HG03039 (cell line): ENCODE data around the gene TRAF2.
"Not testable (repeated sequence)": the region's sequence is repeated elsewhere in the genome, so short reads cannot be mapped to it uniquely, and the experiment has no call there.

Experiments used
- ATAC-seq: cut with Tn5 transposase; IDR thresholded peaks from one replicate; pipeline ENCODE4 v1.9.1; 2021; ENCODE audit warnings: mild to moderate bottlenecking, moderate library complexity; ENCODE audit not compliant: unreplicated experiment

TRAF2 gene

DNA sequence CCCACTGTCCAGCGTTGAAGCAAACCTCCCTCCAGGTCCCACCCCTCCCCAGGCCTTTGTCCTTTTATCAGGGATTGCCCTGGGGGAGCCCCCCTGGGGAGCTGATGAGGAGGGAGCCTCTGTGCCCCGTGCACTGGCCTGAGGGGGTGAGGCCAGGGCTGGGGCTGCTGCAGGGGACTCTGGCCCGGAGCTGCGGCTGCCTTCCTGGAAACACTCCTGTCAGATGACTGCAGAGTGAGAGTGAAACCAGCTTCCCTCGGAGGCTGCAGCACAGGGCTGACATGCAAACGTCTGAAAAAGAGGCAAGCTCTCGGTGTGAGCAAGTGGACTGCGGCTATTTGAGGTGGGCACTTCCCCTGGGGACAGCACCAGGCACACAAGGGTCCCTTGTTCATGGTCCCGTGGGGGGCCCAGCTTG is 4.6 kb upstream of the TRAF2 start:
- ATAC-seq = no peak

DNA sequence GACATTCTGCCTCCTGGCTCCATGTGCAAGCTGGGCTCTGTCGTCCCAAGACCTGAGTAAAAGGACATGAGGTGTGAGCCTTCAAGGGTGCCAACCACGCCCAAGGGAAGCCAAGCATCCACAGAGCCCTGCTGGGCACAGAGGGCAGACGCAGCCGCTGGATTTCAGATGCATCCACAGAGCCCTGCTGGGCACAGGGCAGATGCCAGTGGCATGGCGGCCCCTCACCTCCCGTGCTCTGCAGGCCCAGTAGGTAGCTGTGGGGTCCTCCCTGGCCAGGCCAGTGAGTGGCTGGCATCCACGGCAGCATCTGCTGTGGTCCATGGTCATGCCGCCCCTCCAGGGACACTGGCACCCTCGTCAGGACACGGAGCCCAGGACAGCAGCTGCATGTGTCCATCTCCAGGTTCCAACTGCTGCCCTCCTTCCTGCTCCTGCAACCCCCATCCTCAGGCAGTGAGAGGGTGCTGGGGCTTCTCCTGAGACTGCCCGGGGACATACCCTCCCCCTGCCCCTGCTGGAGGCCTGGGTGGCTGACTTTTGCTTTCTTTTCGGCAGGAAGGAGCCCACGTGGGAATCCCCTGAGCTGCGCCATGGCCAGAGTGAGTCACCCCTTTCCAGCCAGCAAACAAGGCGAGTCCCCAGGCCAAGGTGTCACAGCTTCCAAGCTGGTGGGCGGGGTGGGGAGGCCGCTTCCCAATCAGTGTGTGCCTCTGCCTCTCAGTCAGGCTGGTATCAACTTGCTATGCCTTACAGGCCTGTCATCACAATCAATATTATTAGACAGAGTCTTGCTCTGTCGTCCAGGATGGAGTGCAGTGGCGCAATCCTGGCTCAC is 4.0 kb upstream of the TRAF2 start:
- ATAC-seq = no peak

DNA sequence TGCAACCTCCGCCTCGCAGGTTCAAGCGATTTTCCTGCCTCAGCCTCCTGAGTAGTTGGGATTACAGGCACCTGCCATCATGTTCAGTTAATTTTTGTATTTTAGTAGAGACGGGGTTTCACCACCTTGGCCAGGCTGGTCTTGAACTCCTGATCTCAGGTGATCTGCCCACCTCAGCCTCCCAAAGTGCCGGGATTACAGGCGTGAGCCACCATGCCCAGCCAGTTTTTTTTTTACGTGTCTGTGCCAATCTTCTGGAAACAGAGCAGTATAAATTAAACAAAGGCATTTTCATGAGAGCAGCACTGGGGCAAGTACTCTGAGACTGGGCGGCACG is 3.4 kb upstream of the TRAF2 start:
- ATAC-seq = not testable (repeated sequence)

DNA sequence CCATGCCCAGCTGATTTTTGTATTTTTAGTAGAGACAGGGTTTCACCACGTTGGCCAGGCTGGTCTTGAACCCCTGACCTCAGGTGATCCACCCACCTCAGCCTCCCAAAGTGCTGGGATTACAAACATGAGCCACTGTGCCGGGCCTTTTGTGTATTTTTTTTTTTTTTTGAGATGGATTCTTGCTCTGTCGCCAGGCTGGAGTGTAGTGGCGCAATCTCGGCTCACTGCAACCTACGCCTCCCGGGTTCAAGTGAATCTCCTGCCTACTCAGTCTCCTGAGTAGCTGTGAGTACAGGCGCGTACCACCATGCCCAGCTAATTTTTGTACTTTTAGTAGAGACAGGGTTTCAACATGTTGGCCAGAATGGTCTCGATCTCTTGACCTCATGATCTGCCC is 2.6 kb upstream of the TRAF2 start:
- not testable (repeated sequence) for ATAC-seq

DNA sequence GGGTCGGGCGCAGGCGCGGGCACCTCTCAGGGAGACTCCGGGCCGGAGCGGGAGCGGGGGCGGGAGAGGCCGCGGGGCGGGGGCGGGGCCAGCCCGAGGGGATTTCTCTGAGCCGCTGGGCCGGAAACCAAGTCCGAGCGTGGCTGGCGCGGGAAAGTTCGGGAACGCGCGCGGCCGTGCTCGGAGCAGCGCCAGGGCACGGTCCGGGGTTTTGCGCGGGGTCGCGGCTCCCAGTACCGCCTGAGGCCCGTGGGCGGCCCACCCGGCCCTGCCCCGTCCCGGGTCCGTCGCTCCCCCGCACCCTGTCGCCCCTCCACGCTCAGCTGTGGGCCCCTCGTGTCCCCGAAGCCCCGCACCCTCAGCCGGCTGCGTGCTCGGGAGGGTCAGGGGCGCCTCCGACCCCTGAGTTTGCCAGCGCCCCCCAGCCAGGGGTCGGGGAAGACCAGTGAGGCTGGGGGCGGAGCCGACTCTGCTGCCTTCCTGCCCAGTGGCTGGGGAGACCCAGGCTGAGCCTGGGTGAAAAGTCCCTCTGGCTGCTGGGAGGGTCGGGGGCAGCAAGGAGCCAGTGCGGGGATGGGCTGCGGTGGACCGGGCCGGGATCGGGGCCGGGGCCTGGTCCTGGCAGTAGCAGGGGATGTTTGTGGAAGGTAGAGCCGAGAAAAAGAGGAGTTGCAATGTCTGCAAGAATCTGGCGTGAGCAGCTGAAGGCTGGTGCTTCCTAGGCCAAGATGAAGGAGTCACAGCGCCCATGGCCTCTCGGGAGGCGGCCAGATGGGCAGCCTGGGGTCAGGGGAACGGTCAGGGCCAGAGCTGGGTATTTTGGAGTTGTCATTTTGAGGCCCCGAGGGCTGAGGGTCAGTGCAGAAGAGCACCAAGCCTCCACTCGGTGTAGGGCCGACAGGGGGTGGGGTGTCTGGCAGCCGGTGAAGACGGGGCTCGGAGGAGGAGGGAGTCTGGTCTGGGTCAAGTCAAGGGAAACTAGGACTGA is 588 bp downstream of the TRAF2 start:
- ATAC-seq = peak; percentile 9

- ATAC-seq = no peak
These were observed 2.1 kb downstream of the TRAF2 start for GRCh38 chr9:136888454-136888853.

DNA sequence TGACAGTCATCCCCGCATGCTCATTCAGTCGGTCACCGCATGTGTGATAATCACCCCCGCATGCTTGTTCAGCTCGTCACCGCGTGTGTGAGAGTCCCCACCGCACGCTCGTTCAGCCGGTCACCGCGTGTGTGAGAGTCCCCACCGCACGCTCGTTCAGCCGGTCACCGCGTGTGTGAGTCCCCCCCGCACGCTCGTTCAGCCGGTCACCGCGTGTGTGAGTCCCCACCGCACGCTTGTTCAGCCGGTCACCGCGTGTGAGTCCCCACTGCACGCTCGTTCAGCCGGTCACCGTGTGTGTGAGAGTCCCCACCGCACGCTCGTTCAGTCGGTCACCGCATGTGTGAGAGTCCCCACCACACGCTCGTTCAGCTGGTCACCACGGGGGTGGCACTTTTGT is 3.5 kb downstream of the TRAF2 start:
- no peak for ATAC-seq

- no peak for ATAC-seq
These were observed 4.3 kb downstream of the TRAF2 start for GRCh38 chr9:136890661-136891060.

GRCh38 chr9:136896027-136896426 is 9.7 kb downstream of the TRAF2 start:
- no peak for ATAC-seq

DNA sequence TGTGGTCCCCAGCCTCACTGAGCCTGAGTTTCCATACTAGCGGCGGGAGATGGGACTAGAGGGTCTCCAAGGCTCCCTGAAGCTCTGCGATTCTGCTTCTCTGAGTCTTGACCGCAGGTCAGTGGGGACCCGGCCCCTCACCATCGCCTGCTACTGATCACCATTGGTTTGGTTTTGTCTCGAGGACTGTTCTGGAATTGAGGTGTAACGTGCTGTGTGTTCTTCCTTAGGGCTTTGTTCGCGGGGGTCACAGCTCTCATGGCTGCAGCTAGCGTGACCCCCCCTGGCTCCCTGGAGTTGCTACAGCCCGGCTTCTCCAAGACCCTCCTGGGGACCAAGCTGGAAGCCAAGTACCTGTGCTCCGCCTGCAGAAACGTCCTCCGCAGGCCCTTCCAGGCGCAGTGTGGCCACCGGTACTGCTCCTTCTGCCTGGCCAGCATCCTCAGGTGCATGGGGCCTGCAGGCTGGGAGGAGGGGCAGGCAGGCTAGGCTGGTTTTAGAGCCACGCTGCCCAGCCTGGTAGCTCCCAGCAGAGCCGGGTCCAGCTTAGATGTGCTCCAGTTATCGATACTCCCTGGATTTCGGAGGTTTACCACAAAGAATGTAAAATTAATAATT is 12.3 kb downstream of the TRAF2 start:
- ATAC-seq = no peak

DNA sequence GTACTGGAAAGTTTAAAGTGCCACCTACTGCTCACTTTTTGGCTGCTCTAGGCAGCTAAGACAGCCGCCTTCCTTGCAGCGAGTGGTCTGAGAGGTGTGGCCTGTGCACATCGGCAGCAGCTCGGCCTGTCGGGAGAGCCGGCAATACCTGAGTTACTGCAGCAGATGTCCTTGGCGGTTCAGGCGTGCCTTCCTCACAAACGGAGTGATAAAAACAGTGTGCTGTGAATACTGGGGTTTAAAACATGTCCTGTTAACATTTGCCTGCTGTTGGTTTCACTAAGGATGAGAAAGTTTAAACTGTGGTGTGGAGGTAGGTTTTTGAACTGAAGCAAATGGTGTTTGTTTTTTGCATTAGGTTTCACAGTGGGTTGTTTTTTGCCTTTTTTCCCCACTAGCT is 12.9 kb downstream of the TRAF2 start:
- no peak for ATAC-seq

DNA sequence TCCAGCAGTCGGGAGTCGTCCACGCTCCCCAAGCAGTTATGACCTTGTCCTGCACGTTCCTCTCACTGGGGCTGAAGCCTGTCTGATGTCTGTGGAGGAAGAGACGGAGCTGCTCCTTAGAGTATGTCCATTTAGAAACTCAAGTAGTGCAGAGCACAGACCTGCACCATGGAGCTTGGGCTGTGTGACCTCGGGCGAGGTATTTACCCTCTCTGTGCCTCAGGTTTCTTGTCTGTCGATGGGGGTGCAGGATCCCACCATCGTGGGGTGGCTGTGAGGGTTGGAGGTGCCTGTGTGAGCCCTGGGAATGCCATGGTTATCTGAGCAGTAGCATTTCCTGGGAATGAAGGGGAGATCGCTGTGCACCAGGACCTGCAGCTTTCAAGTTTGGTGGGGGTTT is 14.2 kb downstream of the TRAF2 start:
- ATAC-seq = no peak

GRCh38 chr9:136900988-136901515 is 14.7 kb downstream of the TRAF2 start:
- no peak for ATAC-seq

GRCh38 chr9:136901516-136902258 is 15.4 kb downstream of the TRAF2 start:
- peak; percentile 39 for ATAC-seq

DNA sequence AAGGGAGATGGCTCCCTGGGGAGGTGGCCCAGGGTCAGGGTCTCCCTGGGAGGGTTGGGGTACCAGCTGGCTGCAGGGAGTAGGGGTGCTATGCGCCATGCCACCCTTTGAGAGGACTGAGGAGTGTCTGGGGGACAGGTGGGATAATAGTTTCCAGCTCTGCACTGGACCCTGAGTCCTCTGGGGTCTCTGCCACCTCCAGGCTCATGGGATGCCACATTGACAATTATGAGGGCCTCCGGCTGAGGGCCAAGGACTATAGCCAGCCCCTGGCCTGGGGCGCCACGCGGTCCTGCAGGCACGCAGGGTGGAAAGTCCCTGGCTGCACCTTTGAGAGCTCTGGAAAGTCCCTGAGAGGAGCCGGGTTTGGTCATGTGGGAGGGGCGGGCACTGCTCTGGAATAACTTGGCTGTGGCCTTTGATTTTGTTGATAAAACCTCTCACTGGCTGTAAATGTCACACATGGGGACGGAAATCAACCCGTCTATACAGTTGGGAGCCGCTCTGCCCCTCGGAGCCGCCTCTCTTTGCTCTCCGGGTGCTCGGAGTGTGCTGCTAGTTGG is 16.0 kb downstream of the TRAF2 start:
- ATAC-seq = peak; percentile 39

- ATAC-seq = no peak
These were observed 16.8 kb downstream of the TRAF2 start for GRCh38 chr9:136903041-136903554.

- no peak for ATAC-seq
These were observed 19.9 kb downstream of the TRAF2 start for GRCh38 chr9:136906266-136906665.

- ATAC-seq = no peak
These were observed 20.9 kb downstream of the TRAF2 start for GRCh38 chr9:136907011-136907914.
